ENCODE measurements around the gene MYLK4. TPM values are rescaled to one million over a fixed set of nuclear protein-coding genes. Genes with fewer than 3 reads are reported as not detected.

The MYLK4 gene
- total RNA-seq, 2 donors from 2014 or later: 1.0 to 3.6 TPM

GRCh38 chr6:2616811-2617210 is 133.9 kb downstream of the MYLK4 start:
- DNase-seq (ENCODE audit: low spot score): no peak
- H3K27ac ChIP-seq: no peak overlapping the region
- no peaks in the 10 kb centered on the region for H3K36me3 ChIP-seq
- no peaks in the 10 kb centered on the region for H3K9me3 ChIP-seq
- no peak for TF ChIP-seq CTCF (IDR thresholded peaks at IDR 0.05)
- H3K4me1 ChIP-seq: no peaks in the 10 kb centered on the region
- no peaks in the 10 kb centered on the region for H3K27me3 ChIP-seq
- no peak overlapping the region for H3K4me3 ChIP-seq

GRCh38 chr6:2615251-2615650 is 135.5 kb downstream of the MYLK4 start:
- no peaks in the 10 kb centered on the region for H3K9me3 ChIP-seq
- no peaks in the 10 kb centered on the region for H3K4me1 ChIP-seq
- no peaks in the 10 kb centered on the region for H3K27me3 ChIP-seq
- no peak overlapping the region for H3K4me3 ChIP-seq
- no peaks in the 10 kb centered on the region for H3K36me3 ChIP-seq
- no peak for DNase-seq (ENCODE audit: low spot score)
- no peak for TF ChIP-seq CTCF (IDR thresholded peaks at IDR 0.05)
- H3K27ac ChIP-seq: no peak overlapping the region

- Histone ChIP-seq H3K27me3 (no peaks in the 10 kb centered on the region), H3K9me3 (no peaks in the 10 kb centered on the region), H3K27ac (no peak overlapping the region), H3K4me3 (no peak overlapping the region), H3K36me3 (no peaks in the 10 kb centered on the region), H3K4me1 (no peaks in the 10 kb centered on the region)
- TF ChIP-seq CTCF (IDR thresholded peaks at IDR 0.05): no peak
- DNase-seq (ENCODE audit: low spot score): no peak
Observed at GRCh38 chr6:2614846-2615245, 135.9 kb downstream of the MYLK4 start.

- TF ChIP-seq CTCF (IDR thresholded peaks at IDR 0.05): no peak
- H3K27me3 ChIP-seq: no peaks in the 10 kb centered on the region
- H3K27ac ChIP-seq: no peak overlapping the region
- no peak overlapping the region for H3K4me3 ChIP-seq
- no peaks in the 10 kb centered on the region for H3K36me3 ChIP-seq
- no peak for DNase-seq (ENCODE audit: low spot score)
- no peaks in the 10 kb centered on the region for H3K9me3 ChIP-seq
- no peaks in the 10 kb centered on the region for H3K4me1 ChIP-seq
Observed at GRCh38 chr6:2614155-2614554, 136.6 kb downstream of the MYLK4 start.

Other genes starting within 250 kb of the MYLK4 start
- 10 to 100 TPM; 51.9 to 53.5 TPM for gene WRNIP1, start 14.5 kb upstream of the MYLK4 start, total RNA-seq
- gene SERPINB1, start 90.9 kb upstream of the MYLK4 start, total RNA-seq: 10 to 100 TPM; 26.6 to 27.3 TPM
- gene SERPINB9, start 152.4 kb upstream of the MYLK4 start, total RNA-seq: 10 to 100 TPM; 11.2 to 17.5 TPM
- gene SERPINB6, start 220.6 kb upstream of the MYLK4 start, total RNA-seq: 100 to 1,000 TPM; 181 to 184 TPM
- 10 to 100 TPM; 37.6 to 68.1 TPM for gene NQO2, start 249.0 kb upstream of the MYLK4 start, total RNA-seq